ENCODE measurements around the gene GLDC.
"Not testable (repeated sequence)": the region's sequence is repeated elsewhere in the genome, so short reads cannot be mapped to it uniquely, and the experiment has no call there.

GLDC gene

GRCh38 chr9:6645355-6646292 is at the start of gene GLDC:
TSS of gene GLDC (minus strand) at chr9:6645729. CDS start at chr9:6645499, 230 bp downstream.
- no peak for DNase-seq

- DNase-seq = peak in 1 of 2 donors; percentile 16
Measured at GRCh38 chr9:6692881-6693361, 47.4 kb upstream of the GLDC start.

DNA sequence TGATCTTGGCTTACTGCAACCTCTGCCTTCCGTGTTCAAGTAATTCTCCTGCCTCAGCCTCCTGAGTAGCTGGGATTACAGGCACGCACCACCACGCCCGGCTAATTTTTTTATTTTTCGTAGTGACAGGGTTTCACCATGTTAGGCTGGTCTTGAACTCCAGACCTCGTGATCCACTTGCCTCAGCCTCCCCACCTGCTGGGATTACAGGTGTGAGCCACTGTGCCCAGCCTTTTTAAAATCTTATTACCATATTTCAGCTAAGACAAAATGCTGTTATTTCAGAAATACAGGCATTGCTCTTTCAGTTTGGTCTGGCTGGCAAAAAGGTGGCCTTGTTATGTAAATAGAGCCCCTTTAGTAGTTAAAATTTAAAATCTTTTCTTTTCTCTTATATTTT is 46.9 kb upstream of the GLDC start:
- no peak for DNase-seq

- DNase-seq = not testable (repeated sequence)
Measured at GRCh38 chr9:6690675-6691070, 45.1 kb upstream of the GLDC start.

GRCh38 chr9:6689893-6690674 is 44.6 kb upstream of the GLDC start:
- DNase-seq = no peak

GRCh38 chr9:6687180-6687579 is 41.7 kb upstream of the GLDC start:
- DNase-seq = no peak

- no peak for DNase-seq
Measured at GRCh38 chr9:6686396-6686795, 40.9 kb upstream of the GLDC start.

- peak in 1 of 2 donors; percentile 52 for DNase-seq
Measured at GRCh38 chr9:6681957-6682501, 36.5 kb upstream of the GLDC start.

DNA sequence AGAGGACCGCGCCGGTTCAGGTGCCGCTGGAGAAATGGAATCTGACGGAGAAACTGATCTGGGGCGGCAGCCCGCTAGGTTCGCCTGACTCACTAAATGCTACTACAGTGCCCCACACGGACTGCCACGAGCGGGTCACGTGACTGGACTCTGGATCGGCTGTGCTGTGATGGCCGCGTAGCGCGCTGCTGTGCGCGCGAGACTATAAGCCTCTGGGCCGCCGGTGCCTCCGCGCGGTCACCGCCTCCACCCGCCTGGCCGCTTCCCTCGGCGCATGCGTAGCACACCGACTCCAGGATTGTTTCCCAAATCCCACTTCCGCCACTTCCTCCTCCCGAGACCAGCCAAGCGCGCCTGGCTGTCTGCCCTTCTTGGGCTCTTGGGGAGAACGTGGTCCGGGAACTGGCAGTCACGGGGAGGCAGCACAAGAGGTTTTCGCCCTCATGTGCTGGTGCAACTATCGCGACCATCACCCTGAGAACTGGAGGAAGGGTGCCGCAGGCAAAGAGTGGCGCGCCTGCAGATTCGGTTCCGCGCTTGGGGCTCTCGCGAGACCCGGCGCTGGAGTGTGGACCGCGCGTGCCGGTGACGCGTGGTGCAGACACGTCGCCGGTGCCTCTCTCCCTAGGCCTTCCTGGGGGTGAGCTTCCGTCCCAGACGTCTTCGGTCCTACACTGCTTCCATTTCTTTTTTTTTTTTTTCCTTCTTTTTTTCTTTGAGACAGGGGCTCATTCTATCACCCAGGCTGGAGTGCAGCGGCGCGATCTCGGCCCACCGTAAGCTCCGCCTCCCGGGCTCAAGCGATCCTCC is 35.8 kb upstream of the GLDC start:
- peak; percentile 87 to 94 for DNase-seq

GRCh38 chr9:6680797-6681146 is 35.2 kb upstream of the GLDC start:
- DNase-seq = no peak

DNA sequence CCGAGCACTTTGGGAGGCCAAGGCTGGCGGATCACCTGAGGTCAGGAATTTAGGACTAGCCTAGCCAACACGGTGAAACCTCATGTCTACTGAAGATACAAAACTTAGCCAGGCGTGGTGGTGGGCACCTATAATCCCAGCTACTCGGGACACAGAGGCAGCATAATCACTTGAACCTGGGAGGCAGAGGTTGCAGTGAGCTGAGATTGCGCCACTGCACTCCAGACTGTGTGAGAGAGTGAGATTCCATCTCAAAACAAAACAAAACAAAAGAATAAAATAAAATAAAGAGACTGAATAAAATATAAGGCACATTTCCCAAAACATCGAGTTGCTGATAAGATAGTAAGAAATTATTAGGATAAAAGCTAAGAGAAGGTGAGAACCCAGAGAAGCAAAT is 32.3 kb upstream of the GLDC start:
- no peak for DNase-seq

- DNase-seq = no peak
Measured at GRCh38 chr9:6676254-6676921, 30.9 kb upstream of the GLDC start.

GRCh38 chr9:6675268-6675667 is 29.7 kb upstream of the GLDC start:
- no peak for DNase-seq

- DNase-seq = no peak
Measured at GRCh38 chr9:6673326-6674025, 27.9 kb upstream of the GLDC start.

DNA sequence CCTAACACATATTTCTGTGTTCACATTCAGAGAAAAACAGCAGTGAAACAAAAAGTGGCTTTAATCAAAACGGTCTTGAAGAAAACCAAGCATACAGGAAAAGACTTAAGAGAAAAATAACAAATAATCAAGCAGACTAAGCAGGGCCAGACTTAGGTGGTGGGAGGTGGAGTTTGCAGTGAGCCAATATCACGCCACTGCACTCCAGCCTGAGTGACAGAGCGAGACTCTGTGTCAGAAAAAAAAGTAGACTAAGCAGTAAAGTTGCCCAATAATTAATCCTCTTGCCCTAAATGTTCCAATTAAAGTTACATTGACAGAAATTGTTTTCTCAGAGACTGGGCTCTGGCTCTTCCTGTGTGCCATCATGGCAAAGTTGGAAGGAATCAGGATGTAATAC is 26.6 kb upstream of the GLDC start:
- no peak for DNase-seq

- no peak for DNase-seq
Measured at GRCh38 chr9:6671416-6671815, 25.9 kb upstream of the GLDC start.

- DNase-seq = no peak
Measured at GRCh38 chr9:6669881-6670280, 24.4 kb upstream of the GLDC start.

GRCh38 chr9:6667633-6668280 is 22.2 kb upstream of the GLDC start:
- DNase-seq = no peak

GRCh38 chr9:6667080-6667479 is 21.6 kb upstream of the GLDC start:
- no peak for DNase-seq

- DNase-seq = no peak
Measured at GRCh38 chr9:6665628-6666027, 20.1 kb upstream of the GLDC start.

- no peak for DNase-seq
Measured at GRCh38 chr9:6664204-6664680, 18.7 kb upstream of the GLDC start.

Measured in bone marrow (tissue), 2 donors.